Osteoblast (primary cell): ENCODE results near the gene PPIL6. TPM values are rescaled to one million over a fixed set of nuclear protein-coding genes. Genes with fewer than 3 reads are reported as not detected.

ENCODE experiments used
- DNase-seq: peaks from one replicate; pipeline ENCODE4 v3.0.0; 2011; ENCODE audit warnings: low spot score, mixed read lengths; ENCODE audit not compliant: insufficient read length; ENCODE audit errors: missing footprints
- H2AFZ ChIP-seq: 2 replicates; pipeline ENCODE4 v1.6.0; 2011; ENCODE audit warnings: mild to moderate bottlenecking, low read length
- H3K27ac ChIP-seq: 2 replicates; pipeline ENCODE4 v1.5.1; 2011; ENCODE audit warnings: mild to moderate bottlenecking, low read depth, low read length, moderate library complexity
- H3K27me3 ChIP-seq: 2 replicates; pipeline ENCODE4 v1.6.0; 2012; ENCODE audit warnings: mild to moderate bottlenecking, control low read depth, inconsistent platforms, low read length, moderate library complexity; ENCODE audit not compliant: insufficient read depth
- H3K36me3 ChIP-seq: 2 replicates; pipeline ENCODE4 v1.5.1; 2011; ENCODE audit warnings: mild to moderate bottlenecking, low read length, control low read depth, moderate library complexity; ENCODE audit not compliant: insufficient read depth
- H3K4me1 ChIP-seq: 2 replicates; pipeline ENCODE4 v1.5.1; 2011; ENCODE audit warnings: mild to moderate bottlenecking, low read length, control low read depth, moderate library complexity; ENCODE audit not compliant: insufficient read depth
- H3K4me2 ChIP-seq: 2 replicates; pipeline ENCODE4 v1.6.0; 2011; ENCODE audit warnings: mild to moderate bottlenecking, low read length; ENCODE audit not compliant: insufficient read depth
- H3K4me3 ChIP-seq: fragments of 200-600 bp; sonication (generic); 3 replicates; pipeline ENCODE4 v1.5.1; 2012; ENCODE audit warnings: mild to moderate bottlenecking, low read length, inconsistent platforms; ENCODE audit not compliant: insufficient read depth
- H3K79me2 ChIP-seq: 2 replicates; pipeline ENCODE4 v1.6.0; 2012; ENCODE audit warnings: mild to moderate bottlenecking, low read length, control low read depth, inconsistent platforms; ENCODE audit not compliant: insufficient read depth
- H3K9me3 ChIP-seq: 2 replicates; pipeline ENCODE4 v1.5.1; 2011; ENCODE audit warnings: low read depth, low read length, control low read depth
- H4K20me1 ChIP-seq: 2 replicates; pipeline ENCODE4 v1.6.0; 2012; ENCODE audit warnings: mild to moderate bottlenecking, low read length, control low read depth; ENCODE audit not compliant: insufficient read depth
- total RNA-seq: library from RNA; depleted of rRNA; stranded (reverse); fragments of >200 nt; gene quantifications from 2 replicates; pipeline ENCODE4 v1.2.3, GENCODE V29; 2012
- TF ChIP-seq, protein P1 (sequence below): IDR thresholded peaks from 2 replicates; pipeline ENCODE4 v1.5.1; 2011; ENCODE audit warnings: mild to moderate bottlenecking, low read depth, low read length, moderate library complexity; ENCODE audit errors: extremely low read depth

PPIL6 gene
- total RNA-seq, 1 donor: 5.8 TPM

GRCh38 chr6:109458774-109459531 is 18.5 kb upstream of the PPIL6 start:
- H3K27me3 ChIP-seq: no peaks in the 10 kb centered on the region
- H3K4me1 ChIP-seq: peaks cover 4% of the 10 kb centered on the region
- no peak overlapping the region for H3K4me3 ChIP-seq
- TF ChIP-seq, protein P1, sequence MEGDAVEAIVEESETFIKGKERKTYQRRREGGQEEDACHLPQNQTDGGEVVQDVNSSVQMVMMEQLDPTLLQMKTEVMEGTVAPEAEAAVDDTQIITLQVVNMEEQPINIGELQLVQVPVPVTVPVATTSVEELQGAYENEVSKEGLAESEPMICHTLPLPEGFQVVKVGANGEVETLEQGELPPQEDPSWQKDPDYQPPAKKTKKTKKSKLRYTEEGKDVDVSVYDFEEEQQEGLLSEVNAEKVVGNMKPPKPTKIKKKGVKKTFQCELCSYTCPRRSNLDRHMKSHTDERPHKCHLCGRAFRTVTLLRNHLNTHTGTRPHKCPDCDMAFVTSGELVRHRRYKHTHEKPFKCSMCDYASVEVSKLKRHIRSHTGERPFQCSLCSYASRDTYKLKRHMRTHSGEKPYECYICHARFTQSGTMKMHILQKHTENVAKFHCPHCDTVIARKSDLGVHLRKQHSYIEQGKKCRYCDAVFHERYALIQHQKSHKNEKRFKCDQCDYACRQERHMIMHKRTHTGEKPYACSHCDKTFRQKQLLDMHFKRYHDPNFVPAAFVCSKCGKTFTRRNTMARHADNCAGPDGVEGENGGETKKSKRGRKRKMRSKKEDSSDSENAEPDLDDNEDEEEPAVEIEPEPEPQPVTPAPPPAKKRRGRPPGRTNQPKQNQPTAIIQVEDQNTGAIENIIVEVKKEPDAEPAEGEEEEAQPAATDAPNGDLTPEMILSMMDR: no peak
- no peaks in the 10 kb centered on the region for H3K36me3 ChIP-seq
- no peak overlapping the region for H3K4me2 ChIP-seq
- peak; percentile 66 for DNase-seq
- no peaks in the 10 kb centered on the region for H3K79me2 ChIP-seq
- no peak overlapping the region for H3K27ac ChIP-seq
- no peaks in the 10 kb centered on the region for H4K20me1 ChIP-seq
- H2AFZ ChIP-seq: no peak overlapping the region
- H3K9me3 ChIP-seq: no peaks in the 10 kb centered on the region

DNA sequence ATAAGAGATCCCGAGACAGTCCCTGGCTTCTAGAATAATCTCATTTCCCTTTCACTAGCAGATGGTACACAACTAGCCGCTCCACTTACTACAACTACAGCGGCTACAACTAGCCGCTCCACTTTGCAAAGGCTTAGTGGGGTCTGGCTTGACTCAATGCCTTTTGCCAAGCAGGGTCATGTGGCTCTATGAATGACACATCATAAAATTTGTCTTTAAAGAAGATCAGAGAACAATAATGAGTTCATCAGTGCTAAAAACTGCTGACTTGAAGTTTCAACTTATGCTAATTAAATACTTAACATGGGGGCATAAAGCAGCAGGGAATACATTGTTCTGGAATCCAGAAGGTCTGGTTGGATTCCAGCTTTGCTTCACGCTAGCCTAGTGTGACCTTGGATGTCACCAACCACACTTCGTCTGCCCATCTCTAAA is 17.2 kb upstream of the PPIL6 start:
- Histone ChIP-seq H3K4me2 (no peak overlapping the region), H3K27me3 (no peaks in the 10 kb centered on the region), H3K27ac (no peak overlapping the region), H3K36me3 (no peaks in the 10 kb centered on the region), H3K4me1 (peaks cover 4% of the 10 kb centered on the region), H3K79me2 (no peaks in the 10 kb centered on the region), H2AFZ (no peak overlapping the region), H3K9me3 (no peaks in the 10 kb centered on the region), H3K4me3 (no peak overlapping the region), H4K20me1 (no peaks in the 10 kb centered on the region)
- TF ChIP-seq, protein P1: no peak
- DNase-seq: no peak

GRCh38 chr6:109456710-109457561 is 16.5 kb upstream of the PPIL6 start:
- no peaks in the 10 kb centered on the region for H3K27me3 ChIP-seq
- no peaks in the 10 kb centered on the region for H3K9me3 ChIP-seq
- no peak overlapping the region for H2AFZ ChIP-seq
- H3K27ac ChIP-seq: no peak overlapping the region
- no peaks in the 10 kb centered on the region for H3K79me2 ChIP-seq
- H3K36me3 ChIP-seq: peaks cover under 1% of the 10 kb centered on the region
- H3K4me3 ChIP-seq: no peak overlapping the region
- TF ChIP-seq, protein P1: no peak
- H3K4me2 ChIP-seq: peak overlapping the region; percentile 90
- H3K4me1 ChIP-seq: peaks cover 4% of the 10 kb centered on the region
- DNase-seq: peak; percentile 78
- H4K20me1 ChIP-seq: no peaks in the 10 kb centered on the region

DNA sequence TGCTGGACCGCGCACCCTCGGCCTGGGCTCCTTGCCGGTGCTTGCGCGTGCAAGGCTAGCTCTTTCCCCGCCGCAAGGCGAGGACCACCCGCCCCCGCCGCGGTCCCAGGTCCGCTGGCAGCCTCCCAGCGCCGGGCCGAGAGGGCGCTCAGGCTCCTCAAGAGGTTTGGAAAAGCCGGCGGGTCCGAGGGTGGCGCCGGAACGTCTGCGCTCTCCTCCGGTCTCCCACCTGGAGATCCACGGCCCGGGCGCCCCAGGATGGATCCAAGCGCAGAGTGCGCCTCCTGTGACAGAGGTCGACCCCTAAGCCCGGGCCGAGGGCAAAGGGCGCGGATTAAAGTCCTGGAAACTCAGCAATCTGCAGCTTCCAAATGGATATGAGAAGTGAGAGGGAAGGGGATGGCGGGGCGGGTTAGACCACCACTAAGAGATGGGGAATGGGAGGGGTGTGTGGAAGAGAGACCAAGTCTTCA is 15.7 kb upstream of the PPIL6 start:
- TF ChIP-seq, protein P1: no peak
- Histone ChIP-seq H2AFZ (peak overlapping the region; percentile 41), H3K36me3 (peaks cover 4% of the 10 kb centered on the region), H3K27me3 (no peaks in the 10 kb centered on the region), H3K79me2 (no peaks in the 10 kb centered on the region), H4K20me1 (no peaks in the 10 kb centered on the region), H3K4me2 (peak overlapping the region; percentile 90), H3K4me1 (peaks cover 4% of the 10 kb centered on the region), H3K4me3 (peak overlapping the region; percentile 79), H3K27ac (no peak overlapping the region), H3K9me3 (no peaks in the 10 kb centered on the region)
- peak; percentile 82 for DNase-seq
